Thoracic aorta (tissue), 2 donors: ENCODE data around the gene STK25. TPM values are rescaled to one million over a fixed set of nuclear protein-coding genes. Genes with fewer than 3 reads are reported as not detected.

Experiments used
- ATAC-seq: fragments of 150-250 bp; one replicate; pipeline ENCODE4 v1.8.0; 2017; ENCODE audit warnings: low read depth; ENCODE audit not compliant: insufficient number of reproducible peaks, low FRiP score
- DNase-seq: peaks from one replicate; pipeline ENCODE4 v3.0.0-alpha.2; 2020; ENCODE audit warnings: low spot score
- H3K27ac ChIP-seq, 2 donors: fragments of 200-600 bp; sonication (generic); 1 replicate in 1 of 2; 2 replicates in 1 of 2; pipeline ENCODE4 v1.5.1; 2016; ENCODE audit warnings: mild to moderate bottlenecking in 2 of 2, moderate library complexity in 2 of 2
- H3K27me3 ChIP-seq: fragments of 200-600 bp; sonication (generic); replicated peaks from 2 replicates; pipeline ENCODE4 v1.6.0; 2016; ENCODE audit warnings: mild to moderate bottlenecking; ENCODE audit not compliant: insufficient read depth
- H3K36me3 ChIP-seq: fragments of 200-600 bp; sonication (generic); one replicate; pipeline ENCODE4 v1.5.1; 2016
- H3K4me1 ChIP-seq, 2 donors: fragments of 200-600 bp; sonication (generic); 1 replicate in 1 of 2; 2 replicates in 1 of 2; pipeline versions ENCODE4 v1.5.1 to v1.6.0; 2016; ENCODE audit warnings: low read depth in 2 of 2, mild to moderate bottlenecking in 1 of 2; ENCODE audit not compliant: control insufficient read depth in 1 of 2
- H3K4me3 ChIP-seq: fragments of 200-600 bp; sonication (generic); 2 replicates; pipeline ENCODE4 v1.5.1; 2016; ENCODE audit warnings: mild to moderate bottlenecking
- H3K9me3 ChIP-seq: fragments of 200-600 bp; sonication (generic); 2 replicates; pipeline ENCODE4 v1.5.1; 2016
- total RNA-seq, 2 donors: library from RNA; depleted of rRNA; stranded (reverse); fragments of >200 nt; gene quantifications; one replicate each; pipeline versions ENCODE4 v1.1.0 to v1.2.3, GENCODE V29; 2016
- TF ChIP-seq, protein P1 (sequence below): fragments of 200-600 bp; sonication (generic); IDR thresholded peaks from one replicate; pipeline ENCODE4 v1.5.1; 2019; ENCODE audit warnings: antibody characterized with exemption

The STK25 gene
- total RNA-seq, 2 donors from 2014 or later: 180 to 279 TPM

DNA sequence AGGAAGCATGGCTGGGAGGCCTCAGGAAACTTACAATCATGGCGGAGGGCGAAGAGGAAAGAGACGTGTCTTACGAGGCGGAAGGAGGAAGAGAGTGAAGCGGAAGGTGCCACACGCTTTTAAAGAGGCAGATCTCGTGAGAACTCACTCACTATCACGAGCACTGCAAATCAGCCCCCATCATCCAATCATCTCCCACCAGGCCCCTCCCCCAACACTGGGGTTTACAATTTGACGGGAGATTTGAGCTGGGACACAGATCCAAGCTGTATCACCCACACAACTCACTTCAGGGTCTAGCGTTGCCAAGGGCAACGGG is 45.1 kb upstream of the STK25 start:
- no peaks in the 10 kb centered on the region for H3K27me3 ChIP-seq
- no peak overlapping the region for H3K27ac ChIP-seq
- TF ChIP-seq, protein P1, sequence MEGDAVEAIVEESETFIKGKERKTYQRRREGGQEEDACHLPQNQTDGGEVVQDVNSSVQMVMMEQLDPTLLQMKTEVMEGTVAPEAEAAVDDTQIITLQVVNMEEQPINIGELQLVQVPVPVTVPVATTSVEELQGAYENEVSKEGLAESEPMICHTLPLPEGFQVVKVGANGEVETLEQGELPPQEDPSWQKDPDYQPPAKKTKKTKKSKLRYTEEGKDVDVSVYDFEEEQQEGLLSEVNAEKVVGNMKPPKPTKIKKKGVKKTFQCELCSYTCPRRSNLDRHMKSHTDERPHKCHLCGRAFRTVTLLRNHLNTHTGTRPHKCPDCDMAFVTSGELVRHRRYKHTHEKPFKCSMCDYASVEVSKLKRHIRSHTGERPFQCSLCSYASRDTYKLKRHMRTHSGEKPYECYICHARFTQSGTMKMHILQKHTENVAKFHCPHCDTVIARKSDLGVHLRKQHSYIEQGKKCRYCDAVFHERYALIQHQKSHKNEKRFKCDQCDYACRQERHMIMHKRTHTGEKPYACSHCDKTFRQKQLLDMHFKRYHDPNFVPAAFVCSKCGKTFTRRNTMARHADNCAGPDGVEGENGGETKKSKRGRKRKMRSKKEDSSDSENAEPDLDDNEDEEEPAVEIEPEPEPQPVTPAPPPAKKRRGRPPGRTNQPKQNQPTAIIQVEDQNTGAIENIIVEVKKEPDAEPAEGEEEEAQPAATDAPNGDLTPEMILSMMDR: no peak
- no peaks in the 10 kb centered on the region for H3K36me3 ChIP-seq
- ATAC-seq (no peak), DNase-seq (no peak)
- peaks cover 0 to 4% of the 10 kb centered on the region in 2 donors for H3K4me1 ChIP-seq
- peaks cover 17% of the 10 kb centered on the region for H3K9me3 ChIP-seq
- no peak overlapping the region for H3K4me3 ChIP-seq

DNA sequence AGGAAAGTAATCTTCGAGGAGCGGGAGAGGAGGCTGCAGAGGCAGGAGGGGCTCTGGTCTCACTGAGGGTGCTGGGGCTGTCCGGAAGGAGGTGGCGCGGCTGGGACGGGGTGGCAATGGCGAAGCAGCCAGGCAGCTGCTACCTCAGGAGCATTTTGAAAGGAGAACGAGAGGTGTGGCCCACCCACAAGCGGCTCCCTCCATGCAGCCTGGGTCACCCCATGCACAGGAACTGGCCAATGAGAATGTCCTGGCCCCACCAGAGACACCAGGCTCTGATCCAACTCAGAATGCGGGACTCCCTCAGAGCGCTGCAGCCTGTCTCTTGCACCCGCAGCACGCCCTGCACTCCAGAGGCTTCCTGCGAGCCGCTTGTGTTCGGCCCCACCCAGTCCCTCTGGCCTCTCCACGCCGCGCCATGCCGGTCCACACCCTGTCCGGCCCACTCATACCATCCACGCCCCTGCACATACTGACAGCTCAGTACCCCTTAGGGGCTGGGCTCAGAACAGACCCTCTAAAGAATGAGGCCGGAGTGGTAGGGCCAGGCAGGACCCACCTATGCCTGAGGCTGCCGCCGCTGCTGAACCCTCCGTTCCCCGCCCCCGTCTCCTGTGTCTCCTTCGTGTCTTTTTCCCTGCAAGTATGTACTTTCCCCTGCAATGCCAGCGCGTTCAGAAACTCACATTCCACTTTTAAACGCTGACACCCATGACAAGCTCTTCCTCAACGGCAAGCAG is 43.8 kb upstream of the STK25 start:
- H3K4me3 ChIP-seq: no peak overlapping the region
- H3K4me1 ChIP-seq: peaks cover 0 to 4% of the 10 kb centered on the region in 2 donors
- ATAC-seq (no peak), DNase-seq (no peak)
- no peak overlapping the region for H3K27ac ChIP-seq
- peaks cover 13% of the 10 kb centered on the region for H3K9me3 ChIP-seq
- TF ChIP-seq, protein P1: no peak
- no peaks in the 10 kb centered on the region for H3K36me3 ChIP-seq
- H3K27me3 ChIP-seq: no peaks in the 10 kb centered on the region

DNA sequence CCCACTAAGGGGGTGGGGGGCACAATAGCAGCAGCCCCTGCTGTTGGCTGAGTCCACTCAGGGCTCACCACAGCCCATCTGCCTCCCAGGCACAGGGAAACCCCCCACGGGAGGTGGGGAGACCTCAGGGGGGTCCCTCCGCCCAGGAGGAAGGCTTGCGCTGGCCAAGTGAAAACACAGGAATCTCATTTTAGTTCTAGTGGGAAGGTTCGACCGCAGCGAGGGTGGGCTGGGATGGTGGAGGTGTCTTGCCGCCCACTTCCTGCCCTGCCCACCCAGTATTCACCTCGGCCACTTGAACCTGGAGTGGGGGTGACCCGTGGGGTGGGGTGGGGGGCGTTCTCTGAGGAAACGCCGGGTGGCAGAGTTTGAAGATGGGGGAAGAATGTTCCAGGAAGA is 43.2 kb upstream of the STK25 start:
- TF ChIP-seq, protein P1: no peak
- Histone ChIP-seq H3K4me3 (no peak overlapping the region), H3K27ac (no peak overlapping the region), H3K36me3 (no peaks in the 10 kb centered on the region), H3K9me3 (peaks cover 8% of the 10 kb centered on the region), H3K27me3 (no peaks in the 10 kb centered on the region), H3K4me1 (peaks cover 0 to 9% of the 10 kb centered on the region in 2 donors)
- no peak for ATAC-seq
- no peak for DNase-seq

GRCh38 chr2:241550616-241551580 is 42.5 kb upstream of the STK25 start:
- H3K27ac ChIP-seq: no peak overlapping the region

More at GRCh38 chr2:241550616-241551580, 42.5 kb upstream of the STK25 start:
- DNase-seq (no peak), ATAC-seq (no peak)
- TF ChIP-seq, protein P1: no peak
- peaks cover 0 to 9% of the 10 kb centered on the region in 2 donors for H3K4me1 ChIP-seq
- no peak overlapping the region for H3K4me3 ChIP-seq
- H3K9me3 ChIP-seq: peaks cover 1% of the 10 kb centered on the region
- no peaks in the 10 kb centered on the region for H3K36me3 ChIP-seq
- H3K27me3 ChIP-seq: no peaks in the 10 kb centered on the region
